Upper lobe of left lung (tissue), 6 donors: Measurements from ENCODE around the gene SIGLECL1. TPM values are rescaled to one million over a fixed set of nuclear protein-coding genes. Genes with fewer than 3 reads are reported as not detected.

Source experiments
- ATAC-seq, 2 donors: fragments of 200-7000 bp; cut with Tn5 transposase; one replicate each; pipeline ENCODE4 v1.9.1; 2022; ENCODE audit warnings: mild to moderate bottlenecking in 2 of 2, moderate library complexity in 2 of 2; ENCODE audit not compliant: low FRiP score in 2 of 2
- DNase-seq, 2 donors: peaks; one replicate each; pipeline ENCODE4 v3.0.0-alpha.2; 2019 to 2020
- H3K27ac ChIP-seq, 4 donors: fragments of 200-600 bp; sonication (generic); one replicate each; pipeline ENCODE4 v1.5.1; 2016 to 2019
- H3K27me3 ChIP-seq, 4 donors: fragments of 200-600 bp; sonication (generic); one replicate each; pipeline ENCODE4 v1.5.1; 2017 to 2019
- H3K36me3 ChIP-seq, 4 donors: fragments of 200-600 bp; sonication (generic); one replicate each; pipeline ENCODE4 v1.5.1; 2016 to 2019
- H3K4me1 ChIP-seq, 4 donors: fragments of 200-600 bp; sonication (generic); one replicate each; pipeline ENCODE4 v1.5.1; 2018 to 2019
- H3K4me3 ChIP-seq, 4 donors: fragments of 200-600 bp; sonication (generic); one replicate each; pipeline ENCODE4 v1.5.1; 2017 to 2019; ENCODE audit warnings: mild to moderate bottlenecking in 2 of 4, moderate library complexity in 1 of 4
- H3K9me3 ChIP-seq, 4 donors: fragments of 200-600 bp; sonication (generic); one replicate each; pipeline ENCODE4 v1.5.1; 2018 to 2019
- EP300 ChIP-seq, 4 donors: sonication (generic); formaldehyde crosslinking; IDR thresholded peaks; one replicate each; pipeline ENCODE4 v1.5.1; 2017; ENCODE audit warnings: antibody characterized with exemption in 4 of 4, control low read depth in 2 of 4
- POLR2A ChIP-seq, 4 donors: fragments of 450-650 bp; IDR thresholded peaks; one replicate each; pipeline ENCODE4 v1.5.1; 2016 to 2017; ENCODE audit warnings: antibody characterized with exemption in 4 of 4, mild to moderate bottlenecking in 2 of 4
- POLR2AphosphoS5 ChIP-seq, 2 donors: sonication (generic); formaldehyde crosslinking; IDR thresholded peaks; one replicate each; pipeline ENCODE4 v1.5.1; 2017; ENCODE audit warnings: antibody characterized with exemption in 2 of 2
- WGBS, 2 donors: methylation state at CpG; one replicate each; pipeline ENCODE4 v1.1.5; 2017 to 2018; 5-methylcytosine and 5-hydroxymethylcytosine counted together
- small RNA-seq, 4 donors: library from RNA; depleted of rRNA; stranded (forward); fragments of <200 nt; gene quantifications; one replicate each; pipeline ENCODE3, GENCODE V24; 2016
- total RNA-seq, 6 donors: library from RNA; depleted of rRNA in 4 of 6; stranded (reverse); fragments of >200 nt in 4 of 6; gene quantifications; one replicate each; pipeline versions ENCODE4 v1.1.0 to v1.2.1, GENCODE V29; 2016 to 2021
- TF ChIP-seq, protein P1 (sequence below), 6 experiments: fragments of 450-650 bp in 4 of 6; fragments of 200-600 bp in 2 of 6; sonication (generic) in 2 of 6; IDR thresholded peaks; one replicate each; pipeline ENCODE4 v1.5.1; 2016 to 2019; ENCODE audit warnings: antibody characterized with exemption in 6 of 6
- donor health status: DM: no; HTN: no; CAD: no; lungs with moderate emphysema.
- donor health status: DM: no; HTN: yes; CAD: no; lungs with severe emphysema.

The SIGLECL1 gene
- total RNA-seq, 6 donors from 2014 or later: not detected

DNA sequence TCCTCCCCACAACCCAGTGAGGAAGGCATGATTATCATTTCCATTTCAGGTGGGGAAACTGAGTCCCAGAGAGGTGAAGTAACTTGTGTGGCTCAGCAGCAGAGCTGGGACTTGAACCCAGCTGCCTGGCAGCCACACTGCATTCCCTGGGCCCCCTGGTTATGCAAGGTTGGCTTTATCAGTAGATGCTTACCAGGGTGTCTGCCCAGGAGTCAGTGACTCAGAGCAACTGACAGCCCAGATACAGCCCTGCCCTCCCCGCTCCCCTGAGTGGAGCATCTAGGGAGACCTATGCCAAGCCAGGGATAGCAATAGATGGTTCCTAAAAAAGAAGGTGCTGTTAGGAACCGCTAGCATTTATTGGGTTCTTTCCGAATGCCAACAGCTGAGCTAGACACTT is 66.5 kb downstream of the SIGLECL1 start:
- no peak for ATAC-seq
- no peak for DNase-seq
- peaks cover 0 to under 1% (median 0%) of the 10 kb centered on the region in 4 donors for H3K27me3 ChIP-seq
- 86 to 95% methylated on average over 2 to 3 of the region's 3 CpGs for WGBS, 2 donors
- no peaks in the 10 kb centered on the region for H3K4me1 ChIP-seq
- no peak overlapping the region for H3K4me3 ChIP-seq
- H3K9me3 ChIP-seq: no peaks in the 10 kb centered on the region
- no peaks in the 10 kb centered on the region for H3K36me3 ChIP-seq
- TF ChIP-seq EP300 (IDR thresholded peaks at IDR 0.05) (no peak), POLR2AphosphoS5 (IDR thresholded peaks at IDR 0.05) (no peak), POLR2A (IDR thresholded peaks at IDR 0.05) (no peak)
- TF ChIP-seq, protein P1, sequence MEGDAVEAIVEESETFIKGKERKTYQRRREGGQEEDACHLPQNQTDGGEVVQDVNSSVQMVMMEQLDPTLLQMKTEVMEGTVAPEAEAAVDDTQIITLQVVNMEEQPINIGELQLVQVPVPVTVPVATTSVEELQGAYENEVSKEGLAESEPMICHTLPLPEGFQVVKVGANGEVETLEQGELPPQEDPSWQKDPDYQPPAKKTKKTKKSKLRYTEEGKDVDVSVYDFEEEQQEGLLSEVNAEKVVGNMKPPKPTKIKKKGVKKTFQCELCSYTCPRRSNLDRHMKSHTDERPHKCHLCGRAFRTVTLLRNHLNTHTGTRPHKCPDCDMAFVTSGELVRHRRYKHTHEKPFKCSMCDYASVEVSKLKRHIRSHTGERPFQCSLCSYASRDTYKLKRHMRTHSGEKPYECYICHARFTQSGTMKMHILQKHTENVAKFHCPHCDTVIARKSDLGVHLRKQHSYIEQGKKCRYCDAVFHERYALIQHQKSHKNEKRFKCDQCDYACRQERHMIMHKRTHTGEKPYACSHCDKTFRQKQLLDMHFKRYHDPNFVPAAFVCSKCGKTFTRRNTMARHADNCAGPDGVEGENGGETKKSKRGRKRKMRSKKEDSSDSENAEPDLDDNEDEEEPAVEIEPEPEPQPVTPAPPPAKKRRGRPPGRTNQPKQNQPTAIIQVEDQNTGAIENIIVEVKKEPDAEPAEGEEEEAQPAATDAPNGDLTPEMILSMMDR (IDR thresholded peaks at IDR 0.05): no peak
- no peak overlapping the region for H3K27ac ChIP-seq

DNA sequence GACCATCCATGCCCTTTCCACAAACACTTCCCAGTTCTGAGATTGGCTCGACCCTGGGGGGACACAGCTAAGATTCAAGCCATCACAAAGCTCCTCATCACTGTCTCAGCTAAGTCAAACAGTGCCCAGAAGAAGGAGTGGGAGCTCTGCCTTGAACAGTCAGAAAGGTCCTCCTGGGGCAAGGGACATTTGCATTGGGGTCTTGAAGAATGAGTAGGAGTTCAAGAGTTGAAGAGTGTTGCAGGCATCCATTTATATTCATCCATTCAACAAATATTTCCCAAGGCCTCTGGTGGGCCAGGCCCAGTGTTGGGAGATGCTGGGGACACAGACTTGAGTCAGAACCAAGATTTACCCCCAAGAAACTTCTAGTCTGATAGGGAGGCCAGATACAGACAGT is 67.1 kb downstream of the SIGLECL1 start:
- no peaks in the 10 kb centered on the region for H3K27me3 ChIP-seq
- no peaks in the 10 kb centered on the region for H3K36me3 ChIP-seq
- no peak for ATAC-seq
- DNase-seq: no peak
- WGBS, 2 donors: 40 to 90% methylated on average over 1 of the region's 1 CpG
- TF ChIP-seq EP300 (IDR thresholded peaks at IDR 0.05) (no peak), POLR2A (IDR thresholded peaks at IDR 0.05) (no peak), POLR2AphosphoS5 (IDR thresholded peaks at IDR 0.05) (no peak)
- TF ChIP-seq, protein P1 (IDR thresholded peaks at IDR 0.05): no peak
- H3K27ac ChIP-seq: no peak overlapping the region
- no peaks in the 10 kb centered on the region for H3K9me3 ChIP-seq
- H3K4me1 ChIP-seq: no peaks in the 10 kb centered on the region
- H3K4me3 ChIP-seq: no peak overlapping the region

Small RNAs within 50 kb of the gene (small RNA-seq; reads per million reads assigned to genes)
- gene MIR8074: 0 reads per million in 4 donors

Other genes with a start within 250 kb of the SIGLECL1 start
- not detected for gene KLK8, start 249.5 kb upstream of the SIGLECL1 start, total RNA-seq
- gene KLK10, start 231.4 kb upstream of the SIGLECL1 start, total RNA-seq: 10 to 100 TPM in 3 of 6 donors, 1 to 10 TPM in 2, not detected in 1; 4.8 to 21.7 (median 18.6) TPM
- gene KLK11, start 224.5 kb upstream of the SIGLECL1 start, total RNA-seq: 10 to 100 TPM; 13.3 to 37.7 (median 22.9) TPM
- gene KLK12, start 216.1 kb upstream of the SIGLECL1 start, total RNA-seq: 1 to 10 TPM in 1 of 6 donors, under 1 TPM in 1, not detected in 4; 0.54 to 2.0 TPM
- 10 to 100 TPM in 1 of 6 donors, 1 to 10 TPM in 1, under 1 TPM in 2, not detected in 2; 0.54 to 24.1 (median 1.9) TPM for gene KLK13, start 186.0 kb upstream of the SIGLECL1 start, total RNA-seq
- 1 to 10 TPM in 3 of 6 donors, not detected in 3; 1.2 to 2.1 (median 2.0) TPM for gene KLK14, start 168.2 kb upstream of the SIGLECL1 start, total RNA-seq
- 10 to 100 TPM in 5 of 6 donors, 1 to 10 TPM in 1; 9.5 to 23.0 (median 15.1) TPM for gene CTU1, start 142.7 kb upstream of the SIGLECL1 start, total RNA-seq
- gene SIGLEC9, start 126.2 kb upstream of the SIGLECL1 start, total RNA-seq: 10 to 100 TPM in 5 of 6 donors, 1 to 10 TPM in 1; 6.8 to 47.1 (median 24.6) TPM
- gene SIGLEC7, start 108.8 kb upstream of the SIGLECL1 start, total RNA-seq: 10 to 100 TPM in 1 of 6 donors, 1 to 10 TPM in 5; 3.4 to 10.9 (median 8.1) TPM
- gene CD33, start 26.0 kb upstream of the SIGLECL1 start, total RNA-seq: 10 to 100 TPM in 5 of 6 donors, 1 to 10 TPM in 1; 8.4 to 32.2 (median 21.6) TPM
- gene IGLON5, start 60.6 kb downstream of the SIGLECL1 start, total RNA-seq: under 1 TPM in 2 of 6 donors, not detected in 4; 0.09 to 0.10 TPM
- gene VSIG10L, start 91.1 kb downstream of the SIGLECL1 start, total RNA-seq: 10 to 100 TPM in 1 of 6 donors, 1 to 10 TPM in 4, under 1 TPM in 1; 0.76 to 13.6 (median 2.8) TPM
- gene ETFB, start 115.3 kb downstream of the SIGLECL1 start, total RNA-seq: 100 to 1,000 TPM in 1 of 6 donors, 10 to 100 TPM in 5; 59.7 to 102 (median 86.6) TPM
- 1 to 10 TPM in 2 of 6 donors, under 1 TPM in 1, not detected in 3; 0.89 to 3.0 (median 1.7) TPM for gene CLDND2, start 117.9 kb downstream of the SIGLECL1 start, total RNA-seq
- gene NKG7, start 121.6 kb downstream of the SIGLECL1 start, total RNA-seq: 10 to 100 TPM in 2 of 6 donors, 1 to 10 TPM in 4; 3.4 to 25.8 (median 9.7) TPM
- gene LIM2, start 136.9 kb downstream of the SIGLECL1 start, total RNA-seq: under 1 TPM in 1 of 6 donors, not detected in 5; 0.29 TPM
- 1 to 10 TPM in 1 of 6 donors, under 1 TPM in 2, not detected in 3; 0.34 to 2.0 (median 0.40) TPM for gene C19orf84, start 139.5 kb downstream of the SIGLECL1 start, total RNA-seq
- 10 to 100 TPM; 13.2 to 76.5 (median 16.9) TPM for gene SIGLEC10, start 166.6 kb downstream of the SIGLECL1 start, total RNA-seq
- gene SIGLEC8, start 207.4 kb downstream of the SIGLECL1 start, total RNA-seq: 1 to 10 TPM in 3 of 6 donors, under 1 TPM in 3; 0.78 to 4.2 (median 1.8) TPM
- not detected for gene CEACAM18, start 227.5 kb downstream of the SIGLECL1 start, total RNA-seq